Breast epithelium (tissue), 3 donors: ENCODE measurements around the gene PIGT.

Experiments used
- CTCF ChIP-seq, 3 donors: fragments of 450-650 bp; IDR thresholded peaks; one replicate each; pipeline ENCODE4 v1.5.1; 2016 to 2017; ENCODE audit warnings: antibody characterized with exemption in 3 of 3, mild to moderate bottlenecking in 3 of 3, moderate library complexity in 3 of 3
- POLR2AphosphoS5 ChIP-seq, 3 donors: sonication (generic); formaldehyde crosslinking; IDR thresholded peaks; one replicate each; pipeline ENCODE4 v1.6.1; 2017; ENCODE audit warnings: antibody characterized with exemption in 3 of 3

- TF ChIP-seq CTCF (IDR thresholded peaks at IDR 0.05) (no peak), POLR2AphosphoS5 (IDR thresholded peaks at IDR 0.05) (no peak)
These were observed 10.5 kb downstream of the PIGT start for GRCh38 chr20:45426320-45427016.
